Measurements from ENCODE around the gene COQ8B.

- no peak for TF ChIP-seq CTCF (IDR thresholded peaks at IDR 0.05)
- no peak for TF ChIP-seq POLR2A (IDR thresholded peaks at IDR 0.05)
These were observed 35.6 kb downstream of the COQ8B start for GRCh38 chr19:40681039-40681438.

Measured in thyroid gland (tissue), 4 donors.